K562 (cell line): ENCODE results near the gene DIO3.

Source experiments
- KDM5B ChIP-seq: fragments of 200-600 bp; sonication (generic); IDR thresholded peaks from 2 replicates; pipeline ENCODE4 v1.6.1; 2012; ENCODE audit warnings: low read depth, mild to moderate bottlenecking, moderate library complexity, low read length, control low read depth, inconsistent platforms; ENCODE audit not compliant: insufficient replicate concordance
- MAFF ChIP-seq: IDR thresholded peaks from 2 replicates; pipeline ENCODE4 v1.6.1; 2012; ENCODE audit warnings: low read length, improper control_type of control experiment
- MTA1 ChIP-seq: fragments of 450-650 bp; IDR thresholded peaks from 2 replicates; pipeline ENCODE4 v1.6.1; 2017; ENCODE audit warnings: borderline replicate concordance
- POLR2A ChIP-seq: fragments of 450-650 bp; conservative IDR thresholded peaks from 2 replicates; pipeline ENCODE4 v1.6.1; 2016
- SP1 ChIP-seq: sonication (generic); formaldehyde crosslinking; IDR thresholded peaks from 2 replicates; pipeline ENCODE4 v1.8.1; 2022; ENCODE audit warnings: mild to moderate bottlenecking, missing genetic modification reagents
- ZBTB17 ChIP-seq: fragments of 450-650 bp; formaldehyde crosslinking; IDR thresholded peaks from 2 replicates; pipeline ENCODE4 v1.4.0; 2020; ENCODE audit warnings: mild to moderate bottlenecking
- TF ChIP-seq, protein P1 (sequence below): IDR thresholded peaks from 3 replicates; pipeline ENCODE4 v1.6.1; 2011; ENCODE audit warnings: borderline replicate concordance, mild to moderate bottlenecking; ENCODE audit not compliant: insufficient read length, insufficient read depth

DNA sequence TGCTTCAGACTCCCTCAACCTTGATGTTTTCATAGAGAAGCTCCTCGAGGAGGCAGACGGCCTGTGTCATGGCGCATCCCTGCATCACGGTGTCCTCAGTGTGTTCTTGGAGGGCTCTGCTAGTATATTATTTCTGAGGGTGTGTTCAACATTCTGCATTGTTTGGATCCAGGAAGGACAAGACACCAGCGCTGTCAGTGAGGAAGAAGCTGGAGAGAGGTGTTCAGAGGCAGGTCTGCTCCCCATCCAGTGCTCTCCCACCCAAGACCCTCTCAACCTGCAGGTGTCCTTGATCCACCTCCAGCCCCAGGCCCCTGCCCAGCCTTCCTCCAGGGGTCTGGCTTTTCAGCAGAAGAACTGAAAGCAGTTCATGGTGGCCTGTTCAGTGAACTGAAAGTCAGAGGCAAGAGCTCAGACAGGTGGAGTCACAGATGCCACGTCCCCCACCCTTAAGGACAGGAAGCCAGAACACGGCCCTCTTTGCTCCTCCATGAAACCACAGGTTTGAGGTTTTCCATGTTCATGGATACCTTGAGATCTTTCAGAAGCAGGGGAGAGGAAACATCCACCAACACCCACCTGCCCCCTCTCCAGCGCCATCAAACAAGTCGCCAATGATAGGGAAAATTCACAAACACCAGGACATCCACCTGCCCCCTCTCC, 37.4 kb downstream of the DIO3 start:
- TF ChIP-seq MAFF = no peak
- TF ChIP-seq KDM5B = no peak
- TF ChIP-seq POLR2A = no peak
- no peak for TF ChIP-seq ZBTB17
- no peak for TF ChIP-seq MTA1
- TF ChIP-seq, protein P1, sequence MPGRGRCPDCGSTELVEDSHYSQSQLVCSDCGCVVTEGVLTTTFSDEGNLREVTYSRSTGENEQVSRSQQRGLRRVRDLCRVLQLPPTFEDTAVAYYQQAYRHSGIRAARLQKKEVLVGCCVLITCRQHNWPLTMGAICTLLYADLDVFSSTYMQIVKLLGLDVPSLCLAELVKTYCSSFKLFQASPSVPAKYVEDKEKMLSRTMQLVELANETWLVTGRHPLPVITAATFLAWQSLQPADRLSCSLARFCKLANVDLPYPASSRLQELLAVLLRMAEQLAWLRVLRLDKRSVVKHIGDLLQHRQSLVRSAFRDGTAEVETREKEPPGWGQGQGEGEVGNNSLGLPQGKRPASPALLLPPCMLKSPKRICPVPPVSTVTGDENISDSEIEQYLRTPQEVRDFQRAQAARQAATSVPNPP = no peak
- no peak for TF ChIP-seq SP1 (CRISPR knock-in tag)
